HG03469 (cell line): ENCODE measurements around the gene SLC6A8.

Source experiments
- ATAC-seq: cut with Tn5 transposase; IDR thresholded peaks from one replicate; pipeline ENCODE4 v1.9.1; 2021; ENCODE audit warnings: mild to moderate bottlenecking, moderate library complexity, moderate number of reproducible peaks; ENCODE audit not compliant: unreplicated experiment

Gene SLC6A8

GRCh38 chrX:153647461-153648357, 40.0 kb upstream of the SLC6A8 start:
- no peak for ATAC-seq

GRCh38 chrX:153648358-153649177, 39.2 kb upstream of the SLC6A8 start:
- no peak for ATAC-seq

GRCh38 chrX:153649178-153649914, 38.4 kb upstream of the SLC6A8 start:
- no peak for ATAC-seq

GRCh38 chrX:153649915-153650782, 37.6 kb upstream of the SLC6A8 start:
- no peak for ATAC-seq

GRCh38 chrX:153650959-153651358, 36.8 kb upstream of the SLC6A8 start:
- ATAC-seq = no peak

- ATAC-seq = no peak
Measured at GRCh38 chrX:153651540-153652079, 36.1 kb upstream of the SLC6A8 start.

- no peak for ATAC-seq
Measured at GRCh38 chrX:153653556-153653955, 34.2 kb upstream of the SLC6A8 start.

- ATAC-seq = no peak
Measured at GRCh38 chrX:153657161-153657560, 30.6 kb upstream of the SLC6A8 start.

GRCh38 chrX:153659268-153659667, 28.5 kb upstream of the SLC6A8 start:
- ATAC-seq = no peak

GRCh38 chrX:153662266-153662665, 25.5 kb upstream of the SLC6A8 start:
- no peak for ATAC-seq

- ATAC-seq = no peak
Measured at GRCh38 chrX:153665726-153666306, 21.9 kb upstream of the SLC6A8 start.

- ATAC-seq = no peak
Measured at GRCh38 chrX:153667281-153667955, 20.3 kb upstream of the SLC6A8 start.

- no peak for ATAC-seq
Measured at GRCh38 chrX:153667956-153668396, 19.8 kb upstream of the SLC6A8 start.

- ATAC-seq = no peak
Measured at GRCh38 chrX:153668423-153669173, 19.1 kb upstream of the SLC6A8 start.

GRCh38 chrX:153669174-153669890, 18.4 kb upstream of the SLC6A8 start:
- no peak for ATAC-seq

GRCh38 chrX:153669901-153670731, 17.6 kb upstream of the SLC6A8 start:
- ATAC-seq = no peak
